Endothelial cell of umbilical vein (primary cell): Measurements from ENCODE around the gene GPD1L. TPM values are rescaled to one million over a fixed set of nuclear protein-coding genes. Genes with fewer than 3 reads are reported as not detected.

Experiments
- BruUV-seq: library from RNA; stranded (reverse); fragments of 400-500 nt; replicated peaks from 2 replicates; lab custom pipeline; 2021; lab: Mats Ljungman, UMichigan
- CTCF ChIA-PET: fragments of 300-600, 350-600 bp; sonication (Branson Sonifier 250); formaldehyde crosslinking; loops from one replicate; lab custom pipeline; 2021; ENCODE audit warnings: antibody characterized with exemption, inconsistent platforms; lab: Charles Lee
- POLR2A ChIA-PET: fragments of 300-600, 350-600 bp; sonication (Branson Sonifier 250); formaldehyde crosslinking; loops from one replicate; lab custom pipeline; 2021; ENCODE audit warnings: antibody characterized with exemption, inconsistent platforms; lab: Charles Lee
- DNase-seq: peaks from one replicate; pipeline ENCODE4 v3.0.0-alpha.2; 2011; ENCODE audit warnings: low read depth, low spot score
- FAIRE-seq: peaks from 2 replicates; lab custom pipeline; 2011; peaks lifted over from hg19 to GRCh38; lab: Jason Lieb, UNC
- H2AFZ ChIP-seq: 2 replicates; pipeline ENCODE4 v1.6.0; 2012; ENCODE audit warnings: low read depth, low read length, control low read depth, inconsistent platforms
- H3K27ac ChIP-seq: 2 replicates; pipeline ENCODE4 v1.5.1; 2011; ENCODE audit warnings: low read depth, mild to moderate bottlenecking, control low read depth, low read length, moderate library complexity; ENCODE audit not compliant: insufficient read depth
- H3K27me3 ChIP-seq, 2 experiments: 2 replicates each; pipeline versions ENCODE4 v1.6.0 to v1.6.1; 2011; ENCODE audit warnings: low read length in 2 of 2, mixed read lengths in 1 of 2; ENCODE audit not compliant: control insufficient read depth in 2 of 2, insufficient read depth in 2 of 2
- H3K36me3 ChIP-seq, 2 experiments: 2 replicates in 1 of 2; 3 replicates in 1 of 2; pipeline ENCODE4 v1.5.1; 2011; ENCODE audit warnings: low read length in 2 of 2, mild to moderate bottlenecking in 1 of 2, moderate library complexity in 1 of 2; ENCODE audit not compliant: control insufficient read depth in 2 of 2, insufficient read depth in 2 of 2; ENCODE audit errors: extremely low read depth in 1 of 2
- H3K4me1 ChIP-seq: 3 replicates; pipeline ENCODE4 v1.5.1; 2011; ENCODE audit warnings: mild to moderate bottlenecking, low read length; ENCODE audit not compliant: control insufficient read depth, insufficient read depth; ENCODE audit errors: extremely low read depth
- H3K4me2 ChIP-seq: 2 replicates; pipeline ENCODE4 v1.6.1; 2011; ENCODE audit warnings: low read length, control low read depth, mixed read lengths; ENCODE audit not compliant: insufficient read depth
- H3K4me3 ChIP-seq, 3 experiments: fragments of 200-600 bp in 1 of 3; sonication (generic), shearing (Covaris generic) in 1 of 3; replicated peaks in 1 of 3; 2 replicates each; pipeline ENCODE4 v1.5.1; 2011 to 2016; ENCODE audit warnings: control low read depth in 3 of 3, low read length in 3 of 3, mild to moderate bottlenecking in 2 of 3, inconsistent platforms in 1 of 3, low read depth in 1 of 3, moderate library complexity in 1 of 3; ENCODE audit not compliant: insufficient read depth in 1 of 3
- H3K79me2 ChIP-seq: 2 replicates; pipeline ENCODE4 v1.6.0; 2012; ENCODE audit warnings: low read length, inconsistent platforms; ENCODE audit not compliant: control insufficient read depth, insufficient read depth
- H3K9ac ChIP-seq: replicated peaks from 2 replicates; pipeline ENCODE3; 2011; ENCODE audit warnings: low read length, control low read depth; ENCODE audit not compliant: insufficient read depth; ENCODE audit errors: extremely low read depth
- H3K9me1 ChIP-seq: replicated peaks from 3 replicates; pipeline ENCODE4 v1.6.0; 2011; ENCODE audit warnings: mild to moderate bottlenecking, low read length; ENCODE audit not compliant: control insufficient read depth, insufficient read depth; ENCODE audit errors: extremely low read depth
- H3K9me3 ChIP-seq: replicated peaks from 2 replicates; pipeline ENCODE4 v1.5.1; 2012; ENCODE audit warnings: low read length, inconsistent platforms; ENCODE audit not compliant: control insufficient read depth, insufficient read depth
- H4K20me1 ChIP-seq: replicated peaks from 2 replicates; pipeline ENCODE3; 2011; ENCODE audit warnings: mild to moderate bottlenecking, low read length; ENCODE audit not compliant: control insufficient read depth, insufficient read depth; ENCODE audit errors: extremely low read depth
- FOS ChIP-seq: IDR thresholded peaks from 2 replicates; pipeline ENCODE4 v1.6.1; 2011; ENCODE audit warnings: mild to moderate bottlenecking, low read length, moderate library complexity, borderline replicate concordance; ENCODE audit not compliant: insufficient read depth
- GATA2 ChIP-seq: IDR thresholded peaks from 2 replicates; pipeline ENCODE4 v1.7.0; 2011; ENCODE audit warnings: low read depth, mild to moderate bottlenecking, moderate library complexity, mixed read lengths, low read length; ENCODE audit not compliant: insufficient read length, insufficient read depth
- MYC ChIP-seq: IDR thresholded peaks from one replicate; pipeline ENCODE4 v1.6.1; 2011; ENCODE audit warnings: mild to moderate bottlenecking, low read depth, low read length
- POLR2A ChIP-seq: IDR thresholded peaks from 2 replicates; pipeline ENCODE4 v1.6.1; 2012; ENCODE audit warnings: low read depth, mild to moderate bottlenecking, control low read depth, low read length
- POLR2AphosphoS5 ChIP-seq: IDR thresholded peaks from 2 replicates; pipeline ENCODE4 v1.6.1; 2012; ENCODE audit warnings: low read depth, mild to moderate bottlenecking, control low read depth, low read length, moderate library complexity; ENCODE audit not compliant: insufficient read depth
- dilution Hi-C: fragments of 300-500 bp; cut with MboI; formaldehyde crosslinking; loops from one replicate; pipeline ENCODE4 v1.15.0; 2019; ENCODE audit warnings: low sequenced_read_pairs; ENCODE audit not compliant: extremely low pct_ligation_motif_present
- intact Hi-C: fragments of 100-400 bp; cut with micrococcal nuclease; formaldehyde crosslinking; loops from one replicate; pipeline ENCODE4 v1.10.0; 2022
- polyA plus RNA-seq, 4 experiments: library from polyadenylated mRNA; depleted of rRNA in 3 of 4; stranded (reverse) in 3 of 4; unstranded in 1 of 4; fragments of >200 nt; gene quantifications; 2 replicates each; pipeline versions ENCODE4 v1.2.1 to v1.2.3, GENCODE V29; 2011 to 2012; ENCODE audit warnings: missing spikeins in 1 of 4
- total RNA-seq: library from RNA; stranded (reverse); gene quantifications from 2 replicates; pipeline ENCODE4 v1.2.3, GENCODE V29; 2021

GPD1L gene
- total and polyA plus RNA-seq, 2 donors (not counting 3 experiments of a cell fraction or from before 2014, with no cell fraction given) = 5.1 to 12.9 TPM

DNA sequence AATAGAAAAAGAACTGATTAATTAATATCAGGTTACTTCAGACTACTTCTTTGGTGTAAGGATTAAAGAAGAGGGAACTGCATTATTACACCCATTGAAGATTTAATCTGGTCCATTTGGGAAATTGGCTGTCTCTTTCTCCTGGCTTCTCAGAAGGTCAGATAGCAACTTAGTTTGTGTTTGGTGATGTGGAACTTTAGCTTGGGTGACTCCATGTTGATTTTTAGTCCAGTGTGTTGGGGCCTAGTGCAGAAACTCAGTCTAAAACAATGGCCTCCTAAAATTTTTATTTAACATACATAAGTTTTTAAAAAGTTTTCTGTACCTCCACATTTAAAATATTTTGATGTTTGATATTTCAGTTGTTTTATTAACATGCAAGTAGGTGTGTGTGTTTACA is 27.6 kb upstream of the GPD1L start:
- Histone ChIP-seq H2AFZ (no peak overlapping the region), H3K79me2 (no peaks in the 10 kb centered on the region), H3K4me1 (peaks cover 9% of the 10 kb centered on the region), H3K9me3 (no peaks in the 10 kb centered on the region), H3K9ac (no peak overlapping the region), H3K4me3 (no peak overlapping the region), H3K36me3 (no peaks in the 10 kb centered on the region), H3K9me1 (no peaks in the 10 kb centered on the region), H4K20me1 (no peaks in the 10 kb centered on the region), H3K27me3 (peaks cover 0 to 4% of the 10 kb centered on the region in 2 experiments), H3K4me2 (no peak overlapping the region), H3K27ac (no peak overlapping the region)
- BruUV-seq = no TSS peak
- FAIRE-seq (no peak), DNase-seq (no peak)
- ChIA-PET CTCF (no interaction called here), POLR2A (no interaction called here)
- dilution Hi-C loops = no loop called here
- no peak for TF ChIP-seq POLR2AphosphoS5
- intact Hi-C loops = no loop called here

DNA sequence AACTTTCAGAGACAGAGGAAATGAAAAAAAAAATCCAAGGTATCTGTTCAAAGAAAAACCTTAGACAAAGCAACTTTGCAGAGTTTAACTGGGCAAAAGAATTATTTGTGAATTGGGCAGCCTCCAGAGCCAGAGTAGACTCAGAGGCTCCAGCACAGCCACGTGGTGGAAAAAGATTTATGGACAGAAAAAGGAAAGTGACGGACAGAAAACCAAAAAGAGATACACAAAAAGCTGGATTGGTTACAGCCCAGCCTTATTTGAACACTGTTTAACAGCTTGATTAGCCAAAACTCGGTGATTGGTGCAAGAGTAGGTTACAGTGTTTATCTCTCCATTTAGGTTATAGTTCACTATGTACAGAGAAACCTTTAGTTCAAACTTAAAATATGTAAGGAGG is 23.7 kb upstream of the GPD1L start:
- Histone ChIP-seq H2AFZ (no peak overlapping the region), H3K27me3 (peaks cover 3 to 4% of the 10 kb centered on the region in 2 experiments), H3K4me3 (no peak overlapping the region), H3K9me3 (no peaks in the 10 kb centered on the region), H3K36me3 (no peaks in the 10 kb centered on the region), H3K79me2 (no peaks in the 10 kb centered on the region), H3K27ac (no peak overlapping the region), H4K20me1 (no peaks in the 10 kb centered on the region), H3K9ac (no peak overlapping the region), H3K4me1 (peaks cover 3% of the 10 kb centered on the region), H3K4me2 (no peak overlapping the region), H3K9me1 (no peaks in the 10 kb centered on the region)
- FAIRE-seq = no peak
- no TSS peak for BruUV-seq
- CTCF ChIA-PET = no interaction called here
- DNase-seq = no peak
- TF ChIP-seq FOS = no peak
- TF ChIP-seq POLR2A = no peak
- TF ChIP-seq GATA2 = no peak
- no peak for TF ChIP-seq MYC
- intact Hi-C loops (no loop called here), dilution Hi-C loops (no loop called here)
- POLR2A ChIA-PET = no interaction called here
